ENCODE data around the gene FCER1G. TPM values are rescaled to one million over a fixed set of nuclear protein-coding genes. Genes with fewer than 3 reads are reported as not detected.

Gene FCER1G
- total and polyA plus RNA-seq, 9 of the 15 experiments (the other 6 are each of a cell fraction or from before 2014, with no cell fraction given): 0.15 to 0.69 (median 0.31) TPM; not detected in 2

- peak; percentile 20; the same call in 1 of the 2 replicates for TF ChIP-seq RREB1 (CRISPR knock-in tag; IDR thresholded peaks at IDR 0.05)
- no peak for TF ChIP-seq CTCF (IDR thresholded peaks at IDR 0.05 in 2 of 3, conservative IDR thresholded peaks at IDR 0.05 in 1 of 3; ENCODE audit: insufficient read depth in 2 of 3, low read depth in 1 of 3, low read length in 3 of 3)
- 0 out of 2 replicates have a peak, but pooled peaks have one; percentile 2 for TF ChIP-seq AFF4 (CRISPR knock-in tag; IDR thresholded peaks at IDR 0.05)
- TF ChIP-seq ZC3H4 (CRISPR knock-in tag; IDR thresholded peaks at IDR 0.05; ENCODE audit: borderline replicate concordance): 0 out of 2 replicates have a peak, but pooled peaks have one; percentile 46
- TF ChIP-seq CHAMP1 (IDR thresholded peaks at IDR 0.05): no peak
- TF ChIP-seq BMI1 (IDR thresholded peaks at IDR 0.05; ENCODE audit: low read length): no peak
- TF ChIP-seq U2AF2 (optimal IDR thresholded peaks at IDR 0.05; ENCODE audit: low read depth, low read length): no peak
- TF ChIP-seq TFAP4 (CRISPR knock-in tag; IDR thresholded peaks at IDR 0.05; ENCODE audit: borderline replicate concordance): peak; percentile 65; the same call in 1 of the 2 replicates
These were observed 13.9 kb upstream of the FCER1G start (continued) for GRCh38 chr1:161200992-161201835.
